Endothelial cell of umbilical vein (primary cell): ENCODE results near the gene GPRIN1. TPM values are rescaled to one million over a fixed set of nuclear protein-coding genes. Genes with fewer than 3 reads are reported as not detected.

Source experiments
- BruUV-seq: library from RNA; stranded (reverse); fragments of 400-500 nt; replicated peaks from 2 replicates; lab custom pipeline; 2021; lab: Mats Ljungman, UMichigan
- CTCF ChIA-PET: fragments of 300-600, 350-600 bp; sonication (Branson Sonifier 250); formaldehyde crosslinking; loops from one replicate; lab custom pipeline; 2021; ENCODE audit warnings: antibody characterized with exemption, inconsistent platforms; lab: Charles Lee
- POLR2A ChIA-PET: fragments of 300-600, 350-600 bp; sonication (Branson Sonifier 250); formaldehyde crosslinking; loops from one replicate; lab custom pipeline; 2021; ENCODE audit warnings: antibody characterized with exemption, inconsistent platforms; lab: Charles Lee
- DNase-seq: peaks from one replicate; pipeline ENCODE4 v3.0.0-alpha.2; 2011; ENCODE audit warnings: low read depth, low spot score
- FAIRE-seq: peaks from 2 replicates; lab custom pipeline; 2011; peaks lifted over from hg19 to GRCh38; lab: Jason Lieb, UNC
- H2AFZ ChIP-seq: 2 replicates; pipeline ENCODE4 v1.6.0; 2012; ENCODE audit warnings: low read depth, low read length, control low read depth, inconsistent platforms
- H3K27ac ChIP-seq: 2 replicates; pipeline ENCODE4 v1.5.1; 2011; ENCODE audit warnings: low read depth, mild to moderate bottlenecking, control low read depth, low read length, moderate library complexity; ENCODE audit not compliant: insufficient read depth
- H3K27me3 ChIP-seq, 2 experiments: 2 replicates each; pipeline versions ENCODE4 v1.6.0 to v1.6.1; 2011; ENCODE audit warnings: low read length in 2 of 2, mixed read lengths in 1 of 2; ENCODE audit not compliant: control insufficient read depth in 2 of 2, insufficient read depth in 2 of 2
- H3K36me3 ChIP-seq, 2 experiments: 2 replicates in 1 of 2; 3 replicates in 1 of 2; pipeline ENCODE4 v1.5.1; 2011; ENCODE audit warnings: low read length in 2 of 2, mild to moderate bottlenecking in 1 of 2, moderate library complexity in 1 of 2; ENCODE audit not compliant: control insufficient read depth in 2 of 2, insufficient read depth in 2 of 2; ENCODE audit errors: extremely low read depth in 1 of 2
- H3K4me1 ChIP-seq: 3 replicates; pipeline ENCODE4 v1.5.1; 2011; ENCODE audit warnings: mild to moderate bottlenecking, low read length; ENCODE audit not compliant: control insufficient read depth, insufficient read depth; ENCODE audit errors: extremely low read depth
- H3K4me2 ChIP-seq: 2 replicates; pipeline ENCODE4 v1.6.1; 2011; ENCODE audit warnings: low read length, control low read depth, mixed read lengths; ENCODE audit not compliant: insufficient read depth
- H3K4me3 ChIP-seq, 3 experiments: fragments of 200-600 bp in 1 of 3; sonication (generic), shearing (Covaris generic) in 1 of 3; replicated peaks in 1 of 3; 2 replicates each; pipeline ENCODE4 v1.5.1; 2011 to 2016; ENCODE audit warnings: control low read depth in 3 of 3, low read length in 3 of 3, mild to moderate bottlenecking in 2 of 3, inconsistent platforms in 1 of 3, low read depth in 1 of 3, moderate library complexity in 1 of 3; ENCODE audit not compliant: insufficient read depth in 1 of 3
- H3K79me2 ChIP-seq: 2 replicates; pipeline ENCODE4 v1.6.0; 2012; ENCODE audit warnings: low read length, inconsistent platforms; ENCODE audit not compliant: control insufficient read depth, insufficient read depth
- H3K9ac ChIP-seq: replicated peaks from 2 replicates; pipeline ENCODE3; 2011; ENCODE audit warnings: low read length, control low read depth; ENCODE audit not compliant: insufficient read depth; ENCODE audit errors: extremely low read depth
- H3K9me1 ChIP-seq: replicated peaks from 3 replicates; pipeline ENCODE4 v1.6.0; 2011; ENCODE audit warnings: mild to moderate bottlenecking, low read length; ENCODE audit not compliant: control insufficient read depth, insufficient read depth; ENCODE audit errors: extremely low read depth
- H3K9me3 ChIP-seq: replicated peaks from 2 replicates; pipeline ENCODE4 v1.5.1; 2012; ENCODE audit warnings: low read length, inconsistent platforms; ENCODE audit not compliant: control insufficient read depth, insufficient read depth
- H4K20me1 ChIP-seq: replicated peaks from 2 replicates; pipeline ENCODE3; 2011; ENCODE audit warnings: mild to moderate bottlenecking, low read length; ENCODE audit not compliant: control insufficient read depth, insufficient read depth; ENCODE audit errors: extremely low read depth
- EZH2 ChIP-seq: IDR thresholded peaks from 2 replicates; pipeline ENCODE4 v1.6.1; 2012; ENCODE audit warnings: borderline replicate concordance, low read depth, mild to moderate bottlenecking, moderate library complexity, low read length, inconsistent platforms; ENCODE audit not compliant: severe bottlenecking
- FOS ChIP-seq: IDR thresholded peaks from 2 replicates; pipeline ENCODE4 v1.6.1; 2011; ENCODE audit warnings: mild to moderate bottlenecking, low read length, moderate library complexity, borderline replicate concordance; ENCODE audit not compliant: insufficient read depth
- GATA2 ChIP-seq: IDR thresholded peaks from 2 replicates; pipeline ENCODE4 v1.7.0; 2011; ENCODE audit warnings: low read depth, mild to moderate bottlenecking, moderate library complexity, mixed read lengths, low read length; ENCODE audit not compliant: insufficient read length, insufficient read depth
- JUN ChIP-seq: IDR thresholded peaks from 2 replicates; pipeline ENCODE4 v1.6.1; 2011; ENCODE audit warnings: borderline replicate concordance, low read depth; ENCODE audit not compliant: insufficient read length, insufficient read depth
- MYC ChIP-seq: IDR thresholded peaks from one replicate; pipeline ENCODE4 v1.6.1; 2011; ENCODE audit warnings: mild to moderate bottlenecking, low read depth, low read length
- POLR2A ChIP-seq: IDR thresholded peaks from 2 replicates; pipeline ENCODE4 v1.6.1; 2012; ENCODE audit warnings: low read depth, mild to moderate bottlenecking, control low read depth, low read length
- POLR2AphosphoS5 ChIP-seq: IDR thresholded peaks from 2 replicates; pipeline ENCODE4 v1.6.1; 2012; ENCODE audit warnings: low read depth, mild to moderate bottlenecking, control low read depth, low read length, moderate library complexity; ENCODE audit not compliant: insufficient read depth
- dilution Hi-C: fragments of 300-500 bp; cut with MboI; formaldehyde crosslinking; loops from one replicate; pipeline ENCODE4 v1.15.0; 2019; ENCODE audit warnings: low sequenced_read_pairs; ENCODE audit not compliant: extremely low pct_ligation_motif_present
- intact Hi-C: fragments of 100-400 bp; cut with micrococcal nuclease; formaldehyde crosslinking; loops from one replicate; pipeline ENCODE4 v1.10.0; 2022
- polyA plus RNA-seq, 4 experiments: library from polyadenylated mRNA; depleted of rRNA in 3 of 4; stranded (reverse) in 3 of 4; unstranded in 1 of 4; fragments of >200 nt; gene quantifications; 2 replicates each; pipeline versions ENCODE4 v1.2.1 to v1.2.3, GENCODE V29; 2011 to 2012; ENCODE audit warnings: missing spikeins in 1 of 4
- total RNA-seq: library from RNA; stranded (reverse); gene quantifications from 2 replicates; pipeline ENCODE4 v1.2.3, GENCODE V29; 2021
- TF ChIP-seq, protein P1 (sequence below), 2 donors: IDR thresholded peaks; 1 replicate in 1 of 2; 2 replicates in 1 of 2; pipeline ENCODE4 v1.5.1; 2011; ENCODE audit warnings: low read length in 2 of 2, mild to moderate bottlenecking in 2 of 2, moderate library complexity in 2 of 2, control low read depth in 1 of 2, inconsistent platforms in 1 of 2, low read depth in 1 of 2; ENCODE audit not compliant: insufficient read depth in 1 of 2; ENCODE audit errors: extremely low read depth in 1 of 2
- TF ChIP-seq, protein P2 (sequence below): IDR thresholded peaks from 2 replicates; pipeline ENCODE4 v1.6.1; 2011; ENCODE audit not compliant: insufficient read depth, insufficient read length

The GPRIN1 gene
- total and polyA plus RNA-seq, 2 donors (not counting 3 experiments of a cell fraction or from before 2014, with no cell fraction given), result 2.4 to 10.4 TPM

DNA sequence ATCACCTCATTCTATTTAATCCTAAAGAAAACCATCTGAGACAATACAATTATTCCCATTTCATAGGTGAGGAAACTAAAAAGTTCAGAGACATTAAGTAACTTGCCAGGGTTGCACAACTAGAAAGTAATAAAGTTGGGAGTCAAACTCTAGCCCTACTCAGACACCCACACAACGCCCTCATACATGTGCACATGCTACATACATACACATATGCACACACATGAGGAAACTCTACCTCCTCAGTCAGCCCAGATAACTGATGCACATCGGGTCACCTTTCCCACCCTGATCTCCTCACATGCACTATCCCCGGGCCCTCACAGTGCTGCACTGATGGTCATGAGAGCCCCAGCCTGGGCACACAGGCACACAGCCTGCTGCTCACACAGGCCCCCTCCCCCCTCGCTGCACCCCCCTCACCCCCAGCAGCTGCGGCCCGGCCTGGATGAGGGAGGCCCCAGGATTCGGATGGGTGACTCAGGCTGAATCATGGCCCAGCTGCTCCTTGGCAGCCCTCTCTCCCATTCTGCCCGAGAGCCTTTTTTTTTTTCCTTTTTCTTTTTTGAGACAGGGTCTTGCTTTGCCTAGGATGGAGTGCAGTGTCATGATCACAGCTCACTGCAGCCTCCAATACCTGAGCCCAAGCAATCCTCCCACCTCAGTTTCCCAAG is 5.0 kb upstream of the GPRIN1 start:
- dilution Hi-C loops, result no loop called here
- CTCF ChIA-PET, result interaction anchor here (0.6 kb wide), 2 partner anchors 19 to 68 kb away, joined by 3 to 4 read pairs; no protein-coding TSS in a partner anchor
- DNase-seq (peak; percentile 80), FAIRE-seq (peak; percentile 94)
- H3K27ac ChIP-seq, result no peak overlapping the region
- H3K9me3 ChIP-seq, result no peaks in the 10 kb centered on the region
- no TSS peak for BruUV-seq
- no peaks in the 10 kb centered on the region for H3K79me2 ChIP-seq
- peaks cover 7 to 16% of the 10 kb centered on the region in 2 experiments for H3K27me3 ChIP-seq
- POLR2A ChIA-PET, result no interaction called here
- H3K9ac ChIP-seq, result no peak overlapping the region
- no peaks in the 10 kb centered on the region for H3K9me1 ChIP-seq
- H2AFZ ChIP-seq, result no peak overlapping the region
- no peaks in the 10 kb centered on the region for H4K20me1 ChIP-seq
- no peak overlapping the region for H3K4me3 ChIP-seq
- H3K36me3 ChIP-seq, result no peaks in the 10 kb centered on the region
- H3K4me2 ChIP-seq, result no peak overlapping the region
- no peak for TF ChIP-seq POLR2A
- TF ChIP-seq EZH2, result no peak
- TF ChIP-seq, protein P1, sequence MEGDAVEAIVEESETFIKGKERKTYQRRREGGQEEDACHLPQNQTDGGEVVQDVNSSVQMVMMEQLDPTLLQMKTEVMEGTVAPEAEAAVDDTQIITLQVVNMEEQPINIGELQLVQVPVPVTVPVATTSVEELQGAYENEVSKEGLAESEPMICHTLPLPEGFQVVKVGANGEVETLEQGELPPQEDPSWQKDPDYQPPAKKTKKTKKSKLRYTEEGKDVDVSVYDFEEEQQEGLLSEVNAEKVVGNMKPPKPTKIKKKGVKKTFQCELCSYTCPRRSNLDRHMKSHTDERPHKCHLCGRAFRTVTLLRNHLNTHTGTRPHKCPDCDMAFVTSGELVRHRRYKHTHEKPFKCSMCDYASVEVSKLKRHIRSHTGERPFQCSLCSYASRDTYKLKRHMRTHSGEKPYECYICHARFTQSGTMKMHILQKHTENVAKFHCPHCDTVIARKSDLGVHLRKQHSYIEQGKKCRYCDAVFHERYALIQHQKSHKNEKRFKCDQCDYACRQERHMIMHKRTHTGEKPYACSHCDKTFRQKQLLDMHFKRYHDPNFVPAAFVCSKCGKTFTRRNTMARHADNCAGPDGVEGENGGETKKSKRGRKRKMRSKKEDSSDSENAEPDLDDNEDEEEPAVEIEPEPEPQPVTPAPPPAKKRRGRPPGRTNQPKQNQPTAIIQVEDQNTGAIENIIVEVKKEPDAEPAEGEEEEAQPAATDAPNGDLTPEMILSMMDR (IDR thresholded peaks at IDR 0.05; ENCODE audit: extremely low read depth in 1 of 2, insufficient read depth in 1 of 2, low read depth in 1 of 2, low read length in 2 of 2), result no peak
- peak; percentile 82 for TF ChIP-seq POLR2AphosphoS5
- peak; percentile 61 for TF ChIP-seq JUN
- no peak for TF ChIP-seq GATA2
- TF ChIP-seq MYC, result no peak
- peak; percentile 87 for TF ChIP-seq FOS
- TF ChIP-seq, protein P2, sequence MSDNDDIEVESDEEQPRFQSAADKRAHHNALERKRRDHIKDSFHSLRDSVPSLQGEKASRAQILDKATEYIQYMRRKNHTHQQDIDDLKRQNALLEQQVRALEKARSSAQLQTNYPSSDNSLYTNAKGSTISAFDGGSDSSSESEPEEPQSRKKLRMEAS, result no peak
- intact Hi-C loops, result loop anchor here (2.0 to 10.0 kb wide), 2 partner anchors 78 to 170 kb away; partner anchors contain the start of genes FAF2 and RNF44
- peaks cover 23% of the 10 kb centered on the region for H3K4me1 ChIP-seq
